GM10248 (cell line): Measurements from ENCODE around the gene PYROXD2.

Experiments used
- CTCF ChIA-PET: fragments of 300-600 bp; sonication (Branson Sonifier 250); formaldehyde crosslinking; extraction: SDS; loops from one replicate; lab custom pipeline; 2021; ENCODE audit warnings: antibody characterized with exemption; lab: Yijun Ruan, JAX
- POLR2A ChIA-PET: fragments of 350-650 bp; sonication (Branson Sonifier 250); formaldehyde crosslinking; extraction: SDS; loops from one replicate; lab custom pipeline; 2020; ENCODE audit warnings: antibody characterized with exemption; lab: Yijun Ruan, JAX
- DNase-seq: peaks from one replicate; pipeline ENCODE4 v3.0.0; 2012; ENCODE audit errors: extremely low spot score
- CTCF ChIP-seq: IDR thresholded peaks from 2 replicates; pipeline ENCODE4 v1.5.1; 2012; ENCODE audit warnings: mild to moderate bottlenecking, low read depth; ENCODE audit errors: extremely low read depth, missing control alignments, control extremely low read depth

The PYROXD2 gene

DNA sequence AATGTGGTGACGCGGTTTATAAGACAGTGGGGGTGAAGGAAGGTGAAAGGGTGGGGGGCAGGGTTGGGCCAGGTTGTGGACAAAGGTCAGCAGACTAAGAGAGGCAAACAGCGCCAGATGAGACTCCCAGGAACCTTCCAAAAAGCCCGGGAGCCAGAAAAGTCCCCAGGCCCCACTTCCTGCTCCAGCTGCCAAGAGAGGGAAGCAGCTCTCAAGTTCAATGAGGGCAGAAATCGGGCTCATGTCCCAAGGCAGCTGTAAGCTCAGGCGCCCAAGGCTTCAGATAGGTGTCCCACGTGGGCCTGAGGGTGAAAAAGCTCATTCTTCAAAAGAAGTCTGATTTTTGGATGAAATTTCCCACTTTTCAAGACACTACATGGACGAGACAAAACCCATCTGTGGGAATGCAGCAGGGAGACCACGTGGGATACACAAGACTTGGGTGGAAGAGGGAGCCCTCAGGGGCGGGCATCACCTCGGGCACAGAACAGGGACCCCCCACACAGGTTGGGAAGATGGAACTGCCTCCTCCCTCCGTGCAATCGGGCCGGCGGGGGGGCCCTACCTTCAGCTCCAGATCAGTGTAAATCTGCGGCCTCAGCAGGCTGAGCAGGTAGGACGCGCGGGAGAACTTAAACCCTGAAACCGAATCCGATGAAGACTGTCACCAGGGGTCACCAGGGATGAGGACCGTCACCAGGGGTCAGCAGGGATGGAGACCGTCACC lies 7.8 kb downstream of the PYROXD2 start:
- CTCF ChIA-PET = interaction anchor here (11.9 kb wide), 1 partner anchor 18 kb away, joined by 98 read pairs; no protein-coding TSS in a partner anchor

GRCh38 chr10:98405422-98405821 lies 9.6 kb downstream of the PYROXD2 start:
- CTCF ChIA-PET = interaction anchor here (1.4 to 11.9 kb wide), 2 partner anchors 10 to 20 kb away, joined by 3 to 98 read pairs; no protein-coding TSS in a partner anchor
- DNase-seq = no peak
- TF ChIP-seq CTCF = no peak
- POLR2A ChIA-PET = no interaction called here

More for the DNA sequence above, 7.8 kb downstream of the PYROXD2 start:
- no peak for TF ChIP-seq CTCF
- POLR2A ChIA-PET = no interaction called here
- DNase-seq = no peak

DNA sequence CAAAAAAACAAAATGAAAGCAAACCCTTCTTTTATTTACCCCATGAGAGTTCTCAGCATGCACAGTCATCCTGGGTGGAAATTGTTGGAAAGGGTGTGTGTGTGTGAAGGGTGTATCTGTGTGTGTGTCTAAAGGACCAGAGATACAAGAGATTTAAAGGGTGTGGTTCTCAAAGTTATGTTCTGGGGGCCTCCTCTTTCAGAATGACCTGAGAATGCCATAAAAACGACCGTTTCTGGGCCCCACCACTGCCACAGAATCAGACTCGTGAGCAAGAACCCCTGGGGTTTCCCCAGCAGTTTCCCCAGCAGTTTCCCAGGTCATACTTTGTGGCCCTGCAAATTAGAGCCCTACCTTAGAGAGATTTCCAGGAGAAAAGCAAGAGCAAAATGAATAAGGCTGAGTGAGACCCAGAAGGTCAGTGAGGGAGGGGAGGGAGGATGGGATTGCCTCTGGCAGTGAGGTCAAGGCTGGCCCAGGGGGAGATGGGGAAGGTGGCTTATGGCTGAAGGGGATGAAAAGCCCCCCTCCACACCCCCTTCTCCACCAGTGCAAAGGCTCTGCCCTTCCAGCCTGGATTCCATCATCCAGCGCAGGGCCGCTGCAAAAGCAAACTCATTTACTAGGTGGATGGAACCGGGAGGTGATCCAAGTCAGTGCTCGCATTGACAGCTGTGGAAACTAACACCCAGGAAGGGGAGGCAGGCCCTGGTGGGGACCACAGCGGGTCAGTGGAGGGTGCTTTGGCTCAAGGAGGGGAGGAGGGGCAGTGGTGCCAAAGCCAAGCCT lies 10.2 kb downstream of the PYROXD2 start:
- peak; percentile 68 for DNase-seq
- ChIA-PET POLR2A (interaction anchor here (0.7 kb wide), 1 partner anchor 8 kb away, joined by 3 read pairs; no protein-coding TSS in a partner anchor), CTCF (interaction anchor here (1.4 to 11.9 kb wide), 3 partner anchors 10 to 21 kb away, joined by 3 to 98 read pairs (median 10); no protein-coding TSS in a partner anchor)
- no peak for TF ChIP-seq CTCF

DNA sequence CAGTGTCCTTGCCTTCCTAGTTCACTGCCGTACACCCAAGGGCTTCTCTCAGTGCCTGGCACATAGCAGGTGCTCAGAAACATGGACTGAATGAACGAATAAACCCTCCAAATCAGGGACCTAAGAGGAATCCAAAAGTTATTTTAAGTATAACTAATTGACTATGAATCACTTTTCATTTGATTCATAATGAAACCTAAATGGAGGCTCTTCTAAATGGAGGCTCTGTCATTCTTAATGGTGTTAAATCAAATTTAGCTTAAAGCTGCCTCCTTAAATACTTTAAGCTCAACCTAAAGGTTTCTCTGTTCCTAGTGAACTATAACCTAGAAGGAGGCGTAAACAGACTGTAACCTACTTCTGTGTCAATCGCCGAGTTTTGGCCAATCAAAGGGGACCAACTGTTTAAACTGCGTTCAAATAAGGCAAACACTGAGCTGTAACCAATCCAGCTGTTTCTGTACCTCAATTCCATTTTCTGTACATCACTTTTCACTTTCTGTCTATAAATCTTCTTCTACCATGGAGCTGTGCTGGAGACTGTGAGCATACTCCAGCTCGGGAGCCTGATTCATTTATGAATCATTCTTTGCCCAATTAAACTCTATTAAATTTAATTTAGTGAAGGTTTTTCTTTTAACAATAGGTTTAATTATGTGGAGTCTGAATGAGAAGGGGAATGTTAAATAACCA lies 11.0 kb downstream of the PYROXD2 start:
- ChIA-PET CTCF (interaction anchor here (0.9 to 11.9 kb wide), 3 partner anchors 10 to 21 kb away, joined by 3 to 98 read pairs (median 10); no protein-coding TSS in a partner anchor), POLR2A (interaction anchor here (0.7 kb wide), 1 partner anchor 9 kb away, joined by 3 read pairs; no protein-coding TSS in a partner anchor)
- no peak for DNase-seq
- no peak for TF ChIP-seq CTCF

DNA sequence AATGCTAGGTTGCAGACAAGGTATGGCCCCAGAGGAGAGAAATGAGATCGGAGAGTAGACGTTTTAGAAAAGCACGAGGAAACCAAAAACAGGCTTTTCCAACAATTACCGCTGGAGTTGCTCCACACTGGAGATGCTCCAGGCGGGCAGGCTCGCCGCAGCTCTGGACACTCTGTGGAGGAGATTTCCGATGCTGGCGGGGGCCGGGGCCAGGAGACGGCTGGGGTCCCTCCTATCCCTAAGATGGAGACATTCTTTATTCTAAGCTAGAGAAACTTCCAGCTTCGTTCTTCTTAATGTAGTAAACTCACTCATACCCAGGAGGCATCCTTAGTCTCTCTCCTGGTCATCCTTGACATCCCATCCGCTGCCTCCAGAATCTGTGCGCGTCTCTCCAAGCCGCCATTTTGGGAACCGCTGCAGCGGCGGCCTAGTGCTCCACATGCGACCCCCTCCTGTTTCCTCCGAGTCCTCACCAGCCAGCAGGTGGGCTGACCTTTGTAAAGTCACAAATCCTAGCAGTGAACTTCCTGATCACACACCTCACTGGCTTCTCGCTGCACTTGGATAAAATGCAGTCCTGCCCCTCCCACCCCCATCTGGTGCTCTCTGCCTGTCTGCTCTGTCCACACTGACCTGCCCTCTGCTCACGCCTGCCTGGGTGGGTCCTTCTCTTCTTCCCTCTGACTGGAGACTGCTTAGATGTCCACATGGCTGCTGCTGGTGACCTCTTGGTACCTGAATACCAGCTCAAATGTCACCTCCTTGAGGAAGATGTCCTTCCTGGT lies 11.9 kb downstream of the PYROXD2 start:
- no peak for TF ChIP-seq CTCF
- DNase-seq = no peak
- ChIA-PET CTCF (interaction anchor here (0.9 to 2.3 kb wide), 2 partner anchors 9 to 12 kb away, joined by 3 to 10 read pairs; no protein-coding TSS in a partner anchor), POLR2A (no interaction called here)
